Trophoblast cell (in vitro differentiated cells and primary cell): ENCODE data around the gene C1orf50.
"Not testable (repeated sequence)": the region's sequence is repeated elsewhere in the genome, so short reads cannot be mapped to it uniquely, and the experiment has no call there.

ENCODE experiments used
- DNase-seq, 2 donors: peaks; one replicate each; pipeline ENCODE4 v3.0.0-alpha.2; 2016
- H2AFZ ChIP-seq: 2 replicates; pipeline ENCODE4 v1.6.1; 2013; ENCODE audit warnings: low read length, moderate library complexity, mild to moderate bottlenecking; ENCODE audit not compliant: insufficient read depth, poor library complexity
- H2AK5ac ChIP-seq: 2 replicates; pipeline ENCODE4 v1.6.1; 2013; ENCODE audit warnings: mild to moderate bottlenecking, low read length
- H2BK120ac ChIP-seq: 2 replicates; pipeline ENCODE4 v1.6.1; 2013; ENCODE audit warnings: low read length, mild to moderate bottlenecking, moderate library complexity; ENCODE audit not compliant: insufficient read depth, poor library complexity
- H2BK12ac ChIP-seq: 2 replicates; pipeline ENCODE4 v1.6.1; 2013; ENCODE audit warnings: mild to moderate bottlenecking, low read length, moderate library complexity
- H2BK5ac ChIP-seq: 2 replicates; pipeline ENCODE4 v1.6.1; 2013; ENCODE audit warnings: low read length, low read depth, moderate library complexity, mild to moderate bottlenecking; ENCODE audit not compliant: poor library complexity
- H3K14ac ChIP-seq: 2 replicates; pipeline ENCODE4 v1.6.1; 2013; ENCODE audit warnings: mild to moderate bottlenecking, low read length
- H3K18ac ChIP-seq: 2 replicates; pipeline ENCODE4 v1.6.1; 2013; ENCODE audit warnings: mild to moderate bottlenecking, low read length
- H3K23ac ChIP-seq: 2 replicates; pipeline ENCODE4 v1.6.1; 2013; ENCODE audit warnings: low read length
- H3K27ac ChIP-seq: 2 replicates; pipeline ENCODE4 v1.5.1; 2013; ENCODE audit warnings: low read depth, mild to moderate bottlenecking, inconsistent platforms, low read length, moderate library complexity
- H3K27me3 ChIP-seq: 2 replicates; pipeline ENCODE4 v1.6.1; 2013; ENCODE audit warnings: inconsistent platforms, mild to moderate bottlenecking, low read length, moderate library complexity; ENCODE audit not compliant: insufficient read depth
- H3K36me3 ChIP-seq, 2 experiments: 1 replicate in 1 of 2; 2 replicates in 1 of 2; pipeline ENCODE4 v1.6.1; 2013; ENCODE audit warnings: low read length in 2 of 2, mild to moderate bottlenecking in 2 of 2, moderate library complexity in 1 of 2; ENCODE audit not compliant: insufficient read depth in 2 of 2, control insufficient read depth in 1 of 2
- H3K4ac ChIP-seq: 2 replicates; pipeline ENCODE4 v1.6.1; 2013; ENCODE audit warnings: low read depth, mild to moderate bottlenecking, low read length, moderate library complexity
- H3K4me1 ChIP-seq, 2 experiments: 1 replicate in 1 of 2; 2 replicates in 1 of 2; pipeline ENCODE4 v1.6.1; 2013; ENCODE audit warnings: low read length in 2 of 2, mild to moderate bottlenecking in 2 of 2, moderate library complexity in 1 of 2; ENCODE audit not compliant: insufficient read depth in 2 of 2, control insufficient read depth in 1 of 2
- H3K4me2 ChIP-seq: 2 replicates; pipeline ENCODE4 v1.6.1; 2013; ENCODE audit warnings: inconsistent platforms, mild to moderate bottlenecking, low read length, moderate library complexity
- H3K4me3 ChIP-seq: 2 replicates; pipeline ENCODE4 v1.5.1; 2013; ENCODE audit warnings: mild to moderate bottlenecking, low read depth, low read length, inconsistent platforms
- H3K79me1 ChIP-seq: one replicate; pipeline ENCODE4 v1.6.1; 2013; ENCODE audit warnings: low read length
- H3K79me2 ChIP-seq: 2 replicates; pipeline ENCODE4 v1.6.1; 2013; ENCODE audit warnings: low read length, mild to moderate bottlenecking; ENCODE audit not compliant: control insufficient read depth, insufficient read depth, poor library complexity
- H3K9ac ChIP-seq: 2 replicates; pipeline ENCODE4 v1.6.1; 2013; ENCODE audit warnings: mild to moderate bottlenecking, low read length
- H3K9me3 ChIP-seq: 2 replicates; pipeline ENCODE4 v1.6.1; 2013; ENCODE audit warnings: low read depth, mild to moderate bottlenecking, control low read depth, inconsistent platforms, low read length; ENCODE audit not compliant: insufficient read depth
- H4K12ac ChIP-seq: 2 replicates; pipeline ENCODE4 v1.6.1; 2013; ENCODE audit warnings: low read depth, mild to moderate bottlenecking, low read length, moderate library complexity
- H4K8ac ChIP-seq: 2 replicates; pipeline ENCODE4 v1.6.1; 2013; ENCODE audit warnings: low read depth, mild to moderate bottlenecking, low read length, moderate library complexity
- H4K91ac ChIP-seq: one replicate; pipeline ENCODE4 v1.6.1; 2013; ENCODE audit warnings: low read depth, mild to moderate bottlenecking, low read length, moderate library complexity
- WGBS: extraction: QIAGEN DNeasy Blood & Tissue Kit; methylation state at CpG from one replicate; pipeline ENCODE4 v1.1.7; 2013; ENCODE audit warnings: missing lambda C conversion rate; ENCODE audit not compliant: insufficient read length, insufficient coverage; ENCODE audit errors: extremely low coverage; 5-methylcytosine and 5-hydroxymethylcytosine counted together

Gene C1orf50

GRCh38 chr1:42751511-42752070 is 15.5 kb upstream of the C1orf50 start:
- WGBS, result no CpG with 5 or more reads among the region's 8 CpGs
- H3K79me1 ChIP-seq, H2AFZ ChIP-seq, H2BK5ac ChIP-seq, H3K79me2 ChIP-seq, H3K27me3 ChIP-seq, H4K8ac ChIP-seq, H3K4me2 ChIP-seq, H3K18ac ChIP-seq, H3K27ac ChIP-seq, H4K12ac ChIP-seq, H2AK5ac ChIP-seq, H3K4me3 ChIP-seq, H4K91ac ChIP-seq, H3K4ac ChIP-seq, DNase-seq, H3K4me1 ChIP-seq, H2BK120ac ChIP-seq, H3K9ac ChIP-seq, H2BK12ac ChIP-seq, H3K23ac ChIP-seq, H3K14ac ChIP-seq: not testable (repeated sequence)
- Histone ChIP-seq H3K36me3 (peaks cover 62 to 76% of the 10 kb centered on the region in 2 experiments), H3K9me3 (peaks cover 10% of the 10 kb centered on the region)

GRCh38 chr1:42752284-42752683 is 14.8 kb upstream of the C1orf50 start:
- Histone ChIP-seq H4K91ac (no peak overlapping the region), H2AK5ac (no peak overlapping the region), H4K12ac (no peak overlapping the region), H3K4me1 (no peaks in the 10 kb centered on the region), H3K18ac (no peak overlapping the region), H3K4ac (no peak overlapping the region), H3K27me3 (no peaks in the 10 kb centered on the region), H2BK5ac (no peak overlapping the region), H3K23ac (no peak overlapping the region), H3K36me3 (peaks cover 59 to 72% of the 10 kb centered on the region in 2 experiments), H3K27ac (no peak overlapping the region), H3K14ac (no peak overlapping the region), H2BK120ac (no peak overlapping the region), H3K79me2 (no peaks in the 10 kb centered on the region), H2AFZ (no peak overlapping the region), H3K79me1 (no peaks in the 10 kb centered on the region), H3K9ac (no peak overlapping the region), H2BK12ac (no peak overlapping the region), H3K4me2 (no peak overlapping the region), H3K4me3 (no peak overlapping the region), H3K9me3 (peaks cover 10% of the 10 kb centered on the region), H4K8ac (no peak overlapping the region)
- DNase-seq, result no peak
- no CpG with 5 or more reads among the region's 6 CpGs for WGBS

- H3K79me1 ChIP-seq, result no peaks in the 10 kb centered on the region
- no peak overlapping the region for H3K23ac ChIP-seq
- no peak overlapping the region for H4K8ac ChIP-seq
- H3K9ac ChIP-seq, result no peak overlapping the region
- H3K79me2 ChIP-seq, result no peaks in the 10 kb centered on the region
- WGBS, result no CpG with 5 or more reads among the region's 1 CpG
- no peak overlapping the region for H2BK12ac ChIP-seq
- peaks cover 9% of the 10 kb centered on the region for H3K9me3 ChIP-seq
- no peak overlapping the region for H3K27ac ChIP-seq
- no peak overlapping the region for H3K4ac ChIP-seq
- H4K91ac ChIP-seq, result no peak overlapping the region
- H3K14ac ChIP-seq, result no peak overlapping the region
- no peak overlapping the region for H2AFZ ChIP-seq
- no peaks in the 10 kb centered on the region for H3K4me1 ChIP-seq
- H2BK120ac ChIP-seq, result no peak overlapping the region
- H3K18ac ChIP-seq, result no peak overlapping the region
- no peaks in the 10 kb centered on the region for H3K27me3 ChIP-seq
- no peak overlapping the region for H4K12ac ChIP-seq
- no peak overlapping the region for H2AK5ac ChIP-seq
- H3K4me3 ChIP-seq, result no peak overlapping the region
- DNase-seq, result no peak
- H2BK5ac ChIP-seq, result no peak overlapping the region
- peaks cover 55 to 71% of the 10 kb centered on the region in 2 experiments for H3K36me3 ChIP-seq
- H3K4me2 ChIP-seq, result no peak overlapping the region
These were observed 14.0 kb upstream of the C1orf50 start for GRCh38 chr1:42753070-42753469.

- no peak overlapping the region for H2BK120ac ChIP-seq
- no CpG with 5 or more reads among the region's 17 CpGs for WGBS
- DNase-seq, result peak in 1 of 2 donors; percentile 82
- H3K4me3 ChIP-seq, result no peak overlapping the region
- no peaks in the 10 kb centered on the region for H3K27me3 ChIP-seq
- no peak overlapping the region for H3K4me2 ChIP-seq
- no peaks in the 10 kb centered on the region for H3K4me1 ChIP-seq
- peaks cover 2% of the 10 kb centered on the region for H3K9me3 ChIP-seq
- H3K9ac ChIP-seq, result no peak overlapping the region
- H3K79me1 ChIP-seq, result no peaks in the 10 kb centered on the region
- H3K14ac ChIP-seq, result no peak overlapping the region
- H2BK5ac ChIP-seq, result no peak overlapping the region
- no peak overlapping the region for H3K4ac ChIP-seq
- H3K36me3 ChIP-seq, result peaks cover 40 to 56% of the 10 kb centered on the region in 2 experiments
- H2AK5ac ChIP-seq, result no peak overlapping the region
- peak overlapping the region; percentile 23 for H2AFZ ChIP-seq
- H2BK12ac ChIP-seq, result no peak overlapping the region
- no peak overlapping the region for H3K23ac ChIP-seq
- H4K12ac ChIP-seq, result peak overlapping the region; percentile 40
- H3K27ac ChIP-seq, result no peak overlapping the region
- peak overlapping the region; percentile 13 for H4K91ac ChIP-seq
- peak overlapping the region; percentile 37 for H4K8ac ChIP-seq
- no peak overlapping the region for H3K18ac ChIP-seq
- H3K79me2 ChIP-seq, result no peaks in the 10 kb centered on the region
These were observed 9.8 kb upstream of the C1orf50 start for GRCh38 chr1:42756956-42757891.
